ENCODE data around the gene OTUD1. TPM values are rescaled to one million over a fixed set of nuclear protein-coding genes. Genes with fewer than 3 reads are reported as not detected.

The OTUD1 gene
- total and polyA plus RNA-seq, 2 of the 4 experiments (the other 2 are of a cell fraction): 1.3 to 1.4 TPM

GRCh38 chr10:23467548-23467947 is 28.7 kb downstream of the OTUD1 start:
- Histone ChIP-seq H3K27me3 (ENCODE audit: control insufficient read depth, insufficient read depth, low read length) (peaks cover 2% of the 10 kb centered on the region), H2BK20ac (ENCODE audit: low read depth, low read length) (no peak overlapping the region), H3K4me1 (ENCODE audit: control insufficient read depth, insufficient read depth, low read length) (no peaks in the 10 kb centered on the region), H3K79me1 (ENCODE audit: low read depth in 1 of 2, low read length in 2 of 2) (no peaks in the 10 kb centered on the region), H3K4me3 (ENCODE audit: insufficient read depth, low read depth, low read length) (no peak overlapping the region), H3K4ac (ENCODE audit: low read depth, low read length) (no peak overlapping the region), H4K8ac (ENCODE audit: low read depth in 2 of 2, low read length in 2 of 2) (no peak overlapping the region), H4K5ac (ENCODE audit: low read depth, low read length) (no peak overlapping the region), H2AFZ (replicated peaks; ENCODE audit: low read length, poor library complexity) (no peak overlapping the region), H3K9me1 (ENCODE audit: insufficient read depth, low read length) (no peaks in the 10 kb centered on the region), H3K4me2 (ENCODE audit: low read depth, low read length) (no peak overlapping the region), H3K9me3 (ENCODE audit: control insufficient read depth, insufficient read depth, low read length) (no peaks in the 10 kb centered on the region), H3K23ac (ENCODE audit: low read depth, low read length) (no peak overlapping the region), H2BK5ac (ENCODE audit: low read depth, low read length, poor library complexity, severe bottlenecking) (no peak overlapping the region), H2BK120ac (ENCODE audit: low read depth, low read length) (no peak overlapping the region), H3K56ac (ENCODE audit: extremely low read depth, insufficient read depth, low read length) (no peak overlapping the region), H2AK9ac (replicated peaks; ENCODE audit: low read depth, low read length, poor library complexity) (no peak overlapping the region), H2AK5ac (ENCODE audit: low read depth, low read length) (no peak overlapping the region), H2BK15ac (ENCODE audit: low read depth, low read length) (no peak overlapping the region), H4K20me1 (ENCODE audit: insufficient read depth, low read length) (no peaks in the 10 kb centered on the region), H4K91ac (ENCODE audit: insufficient read depth, low read depth, low read length) (no peak overlapping the region), H3K36me3 (ENCODE audit: control insufficient read depth, insufficient read depth, low read length) (no peaks in the 10 kb centered on the region), H3K9ac (ENCODE audit: low read depth, low read length) (no peak overlapping the region), H3K27ac (ENCODE audit: insufficient read depth, low read length) (no peak overlapping the region), H3K14ac (replicated peaks; ENCODE audit: low read depth, low read length) (no peak overlapping the region), H3K18ac (ENCODE audit: low read depth, low read length) (no peak overlapping the region)
- dilution Hi-C loops (cut with HindIII; ENCODE audit: low sequenced_read_pairs, unreplicated experiment) (no loop called here), intact Hi-C loops (cut with micrococcal nuclease) (no loop called here), in situ Hi-C loops (cut with MboI; ENCODE audit: low sequenced_read_pairs) (no loop called here)
- no TSS peak for BruUV-seq (replicated peaks)
- ChIA-PET CTCF (no interaction called here), POLR2A (ENCODE audit: unreplicated experiment) (no interaction called here)
- TF ChIP-seq ELK1 (IDR thresholded peaks at IDR 0.05; ENCODE audit: borderline replicate concordance, low read depth, low read length) (no peak), BHLHE40 (IDR thresholded peaks at IDR 0.05; ENCODE audit: low read depth, low read length) (no peak), SMC3 (IDR thresholded peaks at IDR 0.05; ENCODE audit: low read depth, low read length) (no peak), POLR2A (IDR thresholded peaks at IDR 0.05; ENCODE audit: low read depth, low read length) (no peak), RFX5 (IDR thresholded peaks at IDR 0.05; ENCODE audit: low read depth, low read length) (no peak), RAD21 (IDR thresholded peaks at IDR 0.05; ENCODE audit: low read length) (no peak), RCOR1 (IDR thresholded peaks at IDR 0.05; ENCODE audit: insufficient replicate concordance, low read length) (no peak), FOS (IDR thresholded peaks at IDR 0.05; ENCODE audit: low read depth, low read length) (no peak), MAZ (IDR thresholded peaks at IDR 0.05; ENCODE audit: borderline replicate concordance, low read depth, low read length) (no peak)
- no CpG with 5 or more reads among the region's 3 CpGs for WGBS, 2 experiments (ENCODE audit: extremely low coverage in 2 of 2, insufficient read length in 1 of 2)
- DNase-seq: no peak
- ATAC-seq (ENCODE audit: low read depth): no peak

All from IMR-90 (cell line).